GM12875 (cell line): Measurements from ENCODE around the gene KRT84.
A peak's percentile ranks its signal among the peaks of the same experiment; 100 is the strongest.

ENCODE experiments used
- H3K4me3 ChIP-seq: one replicate; pipeline ENCODE4 v1.5.1; 2011; ENCODE audit warnings: low read depth, low read length, control low read depth
- CTCF ChIP-seq: IDR thresholded peaks from 2 replicates; pipeline ENCODE4 v1.5.1; 2011; ENCODE audit warnings: low read depth, mild to moderate bottlenecking, control low read depth, inconsistent platforms, low read length, moderate library complexity, borderline replicate concordance; ENCODE audit not compliant: insufficient read depth

Gene KRT84

DNA sequence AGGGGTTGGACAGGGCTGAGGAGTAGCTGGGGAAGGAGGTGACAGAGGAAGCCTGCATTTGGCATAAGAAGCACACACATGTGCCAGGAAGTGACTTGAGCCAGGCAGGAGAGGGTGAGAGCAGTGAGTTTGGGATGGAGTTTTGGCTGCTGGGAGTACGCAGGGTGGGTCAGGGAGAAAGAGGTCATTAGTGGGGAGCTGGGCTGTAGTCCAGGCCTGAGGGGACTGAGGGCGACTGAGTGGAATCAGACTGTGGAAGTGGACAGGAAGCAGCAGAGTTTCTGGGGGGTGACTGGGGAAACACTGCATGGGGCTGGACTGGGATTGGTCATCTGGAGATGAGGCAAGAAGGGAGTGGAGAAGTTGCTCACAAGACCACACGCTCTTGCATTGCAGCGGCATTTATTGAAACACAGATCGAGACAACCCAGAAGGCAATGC is 25.8 kb downstream of the KRT84 start:
- no peak overlapping the region for H3K4me3 ChIP-seq

DNA sequence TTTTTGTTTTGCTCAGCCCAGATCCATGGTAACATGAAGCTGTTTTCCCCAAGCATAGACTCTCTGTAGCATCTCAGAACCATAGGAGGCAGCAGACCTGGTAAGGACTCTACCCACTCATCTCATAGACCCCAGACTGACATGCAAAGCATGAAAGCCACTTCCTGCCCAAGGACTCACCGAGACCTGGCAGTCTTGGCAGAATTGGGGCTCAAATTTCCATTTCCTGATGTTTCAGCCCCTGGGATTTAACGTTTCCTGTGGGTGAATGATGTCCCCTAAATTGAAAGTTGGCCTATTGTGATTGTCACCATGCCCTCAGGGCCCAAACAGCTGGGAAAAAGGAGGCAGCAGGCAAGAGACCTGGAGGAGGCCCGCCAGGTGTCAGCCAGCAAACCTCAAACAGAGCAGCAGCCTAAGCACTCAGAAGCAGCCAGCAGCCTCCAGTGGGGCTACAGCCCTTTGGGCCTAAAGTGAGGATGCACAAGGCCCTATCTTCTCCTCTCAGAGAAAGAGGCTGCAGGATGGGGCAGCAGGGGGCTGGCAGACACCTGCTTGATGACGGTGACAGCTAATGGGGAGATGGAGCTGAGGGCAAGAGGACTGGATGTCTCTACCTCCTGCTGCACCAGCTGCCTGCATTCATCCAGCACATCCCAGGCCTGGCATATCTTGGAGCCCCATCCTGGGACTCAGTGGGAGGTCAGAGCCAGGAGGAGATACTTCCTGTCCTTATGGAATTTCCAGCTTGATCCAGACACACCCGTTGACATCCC is 26.7 kb downstream of the KRT84 start:
- H3K4me3 ChIP-seq = no peak overlapping the region
- TF ChIP-seq CTCF = peak; percentile 23; the same call in 1 of the 2 replicates

More for the DNA sequence above, 25.8 kb downstream of the KRT84 start:
- TF ChIP-seq CTCF = no peak

- no peak for TF ChIP-seq CTCF
- no peak overlapping the region for H3K4me3 ChIP-seq
Observed at GRCh38 chr12:52356762-52357580, 28.5 kb downstream of the KRT84 start.

GRCh38 chr12:52356031-52356761 is 29.3 kb downstream of the KRT84 start:
- no peak overlapping the region for H3K4me3 ChIP-seq
- TF ChIP-seq CTCF = no peak

- TF ChIP-seq CTCF = no peak
- no peak overlapping the region for H3K4me3 ChIP-seq
Observed at GRCh38 chr12:52355176-52355575, 30.3 kb downstream of the KRT84 start.

DNA sequence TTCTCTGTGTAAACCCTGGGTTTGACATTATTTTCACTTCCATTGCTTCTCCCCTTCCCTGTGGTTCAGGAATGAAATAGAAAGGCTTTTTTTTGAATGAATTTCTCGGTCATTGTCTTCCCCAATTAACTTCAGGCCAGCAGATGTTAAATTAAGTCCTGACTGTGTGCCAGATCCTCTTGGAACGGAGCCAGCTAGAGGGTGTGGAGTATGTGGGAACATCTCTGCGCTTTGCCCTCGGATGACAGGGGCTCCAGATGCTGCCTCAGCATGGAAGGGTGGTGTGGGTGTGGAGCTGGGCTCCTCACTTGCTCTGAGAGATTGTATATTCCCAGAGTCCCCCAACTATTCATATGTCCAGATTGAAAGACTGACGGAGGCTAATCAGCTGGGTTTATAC is 31.3 kb downstream of the KRT84 start:
- no peak for TF ChIP-seq CTCF
- no peak overlapping the region for H3K4me3 ChIP-seq

DNA sequence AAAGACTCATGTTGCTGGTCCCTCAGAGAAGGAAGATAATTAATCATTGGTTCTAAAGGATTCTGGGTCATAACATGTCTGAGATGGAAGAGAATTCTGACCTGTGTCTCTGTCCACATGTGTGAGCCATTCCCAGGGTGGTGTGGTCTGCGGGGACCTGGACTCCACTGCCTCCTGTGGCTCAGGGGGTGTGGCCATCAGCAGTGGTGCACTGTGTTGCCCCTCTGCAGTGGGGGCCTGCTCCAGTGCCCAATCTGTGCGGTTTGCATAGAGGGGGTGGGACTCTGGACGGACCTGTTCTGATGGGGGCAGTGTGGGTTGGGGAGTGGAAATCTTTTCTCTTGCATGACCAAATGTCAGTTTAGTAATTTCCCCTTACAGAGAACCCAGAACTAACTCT is 31.7 kb downstream of the KRT84 start:
- no peak for TF ChIP-seq CTCF
- H3K4me3 ChIP-seq = no peak overlapping the region
